Smooth muscle cell (in vitro differentiated cells): ENCODE measurements around the gene TBC1D7. TPM values are rescaled to one million over a fixed set of nuclear protein-coding genes. Genes with fewer than 3 reads are reported as not detected.

Experiments used
- DNase-seq: peaks from one replicate; lab custom pipeline; 2025; ENCODE audit not compliant: unreplicated experiment; lab: John Stamatoyannopoulos, UW
- H2AFZ ChIP-seq: fragments of 200-600 bp; sonication (generic); 2 replicates; pipeline ENCODE4 v1.6.0; 2016; ENCODE audit warnings: antibody characterized with exemption, low read depth, mild to moderate bottlenecking
- H3F3A ChIP-seq: fragments of 200-600 bp; sonication (generic); 2 replicates; pipeline ENCODE4 v1.6.0; 2017; ENCODE audit warnings: antibody characterized with exemption, low read depth
- H3K27ac ChIP-seq: fragments of 200-600 bp; sonication (generic); 2 replicates; pipeline ENCODE4 v1.5.1; 2016; ENCODE audit warnings: low read depth, mild to moderate bottlenecking
- H3K27me3 ChIP-seq: fragments of 200-600 bp; sonication (generic); 2 replicates; pipeline ENCODE4 v1.6.1; 2016; ENCODE audit warnings: low read depth, mild to moderate bottlenecking
- H3K36me3 ChIP-seq: fragments of 200-600 bp; sonication (generic); 2 replicates; pipeline ENCODE4 v1.5.1; 2016; ENCODE audit warnings: low read depth
- H3K4me1 ChIP-seq: fragments of 200-600 bp; sonication (generic); 2 replicates; pipeline ENCODE4 v1.5.1; 2016; ENCODE audit warnings: low read depth
- H3K4me2 ChIP-seq: fragments of 200-600 bp; sonication (generic); 2 replicates; pipeline ENCODE4 v1.6.0; 2016; ENCODE audit warnings: mild to moderate bottlenecking
- H3K4me3 ChIP-seq: fragments of 200-600 bp; sonication (generic); 2 replicates; pipeline ENCODE4 v1.5.1; 2016; ENCODE audit warnings: mild to moderate bottlenecking
- H3K79me2 ChIP-seq: fragments of 200-600 bp; sonication (generic); 2 replicates; pipeline ENCODE4 v1.6.0; 2016; ENCODE audit warnings: low read depth, mild to moderate bottlenecking
- H3K9ac ChIP-seq: fragments of 200-600 bp; sonication (generic); 2 replicates; pipeline ENCODE4 v1.6.0; 2016; ENCODE audit warnings: low read depth
- H3K9me3 ChIP-seq: fragments of 200-600 bp; sonication (generic); replicated peaks from 2 replicates; pipeline ENCODE4 v1.5.1; 2016; ENCODE audit warnings: low read depth
- H4K20me1 ChIP-seq: fragments of 200-600 bp; sonication (generic); 2 replicates; pipeline ENCODE4 v1.6.0; 2016; ENCODE audit warnings: low read depth
- WGBS: methylation state at CpG from one replicate; pipeline ENCODE4 v1.1.7; 2016; ENCODE audit warnings: low lambda C conversion rate; 5-methylcytosine and 5-hydroxymethylcytosine counted together
- polyA plus RNA-seq: library from polyadenylated mRNA; unstranded; fragments of >200 nt; fragmentation: Nextera tagmentation; extraction: Ambion mirVana; gene quantifications from 2 replicates; pipeline ENCODE4 v1.2.1, GENCODE V29; 2016
- total RNA-seq: library from RNA; depleted of rRNA; stranded (reverse); fragments of >200 nt; gene quantifications from 2 replicates; pipeline ENCODE4 v1.2.3, GENCODE V29; 2014
- TF ChIP-seq, protein P1 (sequence below): fragments of 200-600 bp; sonication (generic); IDR thresholded peaks from 2 replicates; pipeline ENCODE4 v1.5.1; 2017; ENCODE audit warnings: borderline replicate concordance, mild to moderate bottlenecking, antibody characterized with exemption; ENCODE audit not compliant: insufficient read depth, poor library complexity, severe bottlenecking

TBC1D7 gene
- total and polyA plus RNA-seq, 2 experiments from 2014 or later = 21.1 to 39.6 TPM

DNA sequence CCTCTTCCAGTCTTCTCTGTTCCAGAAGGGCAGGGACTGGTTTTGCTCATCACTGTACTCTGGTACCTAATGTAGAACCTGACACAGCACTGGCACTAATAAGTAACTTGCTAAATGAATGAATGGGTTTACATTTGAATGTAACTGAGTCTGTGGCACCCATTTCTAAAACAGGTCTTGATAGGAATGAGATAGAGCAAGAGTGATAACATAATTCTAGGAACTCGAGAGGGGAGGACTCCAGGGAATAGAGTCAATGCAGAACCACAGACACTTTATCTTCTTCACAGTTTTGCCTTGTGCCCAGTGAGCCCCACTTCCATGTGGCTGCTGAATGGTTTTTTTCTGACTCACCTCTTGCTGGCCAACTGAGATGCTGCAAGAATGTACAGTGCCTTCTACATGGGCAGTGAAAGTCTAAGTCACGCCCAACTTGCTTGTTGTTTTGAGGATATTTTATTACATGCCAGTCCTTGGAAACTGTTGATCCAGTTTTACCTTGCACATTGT, 61.1 kb downstream of the TBC1D7 start:
- Histone ChIP-seq H3F3A (no peaks in the 10 kb centered on the region), H2AFZ (no peak overlapping the region), H3K27me3 (no peaks in the 10 kb centered on the region), H3K79me2 (no peaks in the 10 kb centered on the region), H3K4me3 (no peak overlapping the region), H3K9ac (no peak overlapping the region), H3K27ac (no peak overlapping the region), H3K4me2 (no peak overlapping the region), H3K9me3 (no peaks in the 10 kb centered on the region), H4K20me1 (no peaks in the 10 kb centered on the region), H3K36me3 (no peaks in the 10 kb centered on the region), H3K4me1 (no peaks in the 10 kb centered on the region)
- TF ChIP-seq, protein P1, sequence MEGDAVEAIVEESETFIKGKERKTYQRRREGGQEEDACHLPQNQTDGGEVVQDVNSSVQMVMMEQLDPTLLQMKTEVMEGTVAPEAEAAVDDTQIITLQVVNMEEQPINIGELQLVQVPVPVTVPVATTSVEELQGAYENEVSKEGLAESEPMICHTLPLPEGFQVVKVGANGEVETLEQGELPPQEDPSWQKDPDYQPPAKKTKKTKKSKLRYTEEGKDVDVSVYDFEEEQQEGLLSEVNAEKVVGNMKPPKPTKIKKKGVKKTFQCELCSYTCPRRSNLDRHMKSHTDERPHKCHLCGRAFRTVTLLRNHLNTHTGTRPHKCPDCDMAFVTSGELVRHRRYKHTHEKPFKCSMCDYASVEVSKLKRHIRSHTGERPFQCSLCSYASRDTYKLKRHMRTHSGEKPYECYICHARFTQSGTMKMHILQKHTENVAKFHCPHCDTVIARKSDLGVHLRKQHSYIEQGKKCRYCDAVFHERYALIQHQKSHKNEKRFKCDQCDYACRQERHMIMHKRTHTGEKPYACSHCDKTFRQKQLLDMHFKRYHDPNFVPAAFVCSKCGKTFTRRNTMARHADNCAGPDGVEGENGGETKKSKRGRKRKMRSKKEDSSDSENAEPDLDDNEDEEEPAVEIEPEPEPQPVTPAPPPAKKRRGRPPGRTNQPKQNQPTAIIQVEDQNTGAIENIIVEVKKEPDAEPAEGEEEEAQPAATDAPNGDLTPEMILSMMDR = no peak
- DNase-seq = no peak
- 85% methylated on average over 2 of the region's 2 CpGs for WGBS

DNA sequence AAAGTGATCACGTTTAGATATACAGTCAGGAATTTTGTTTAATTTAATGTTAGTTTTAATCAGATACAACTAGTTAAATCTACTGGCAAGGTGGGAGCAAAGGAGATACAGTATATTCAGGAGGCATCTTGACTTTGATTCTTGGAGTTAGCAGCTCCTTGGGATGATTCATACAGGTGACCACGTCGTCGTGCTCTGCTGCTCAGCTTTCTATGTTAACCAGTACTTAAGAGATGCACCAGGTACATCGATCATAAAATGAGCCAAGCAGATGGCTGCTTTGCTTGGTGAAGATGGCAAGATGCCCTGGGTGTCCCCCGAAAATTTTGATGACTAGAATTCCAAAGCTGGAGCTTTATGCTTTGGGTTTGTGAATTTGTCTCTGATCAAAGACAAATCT, 64.7 kb downstream of the TBC1D7 start:
- WGBS = 81% methylated on average over 6 of the region's 6 CpGs

DNA sequence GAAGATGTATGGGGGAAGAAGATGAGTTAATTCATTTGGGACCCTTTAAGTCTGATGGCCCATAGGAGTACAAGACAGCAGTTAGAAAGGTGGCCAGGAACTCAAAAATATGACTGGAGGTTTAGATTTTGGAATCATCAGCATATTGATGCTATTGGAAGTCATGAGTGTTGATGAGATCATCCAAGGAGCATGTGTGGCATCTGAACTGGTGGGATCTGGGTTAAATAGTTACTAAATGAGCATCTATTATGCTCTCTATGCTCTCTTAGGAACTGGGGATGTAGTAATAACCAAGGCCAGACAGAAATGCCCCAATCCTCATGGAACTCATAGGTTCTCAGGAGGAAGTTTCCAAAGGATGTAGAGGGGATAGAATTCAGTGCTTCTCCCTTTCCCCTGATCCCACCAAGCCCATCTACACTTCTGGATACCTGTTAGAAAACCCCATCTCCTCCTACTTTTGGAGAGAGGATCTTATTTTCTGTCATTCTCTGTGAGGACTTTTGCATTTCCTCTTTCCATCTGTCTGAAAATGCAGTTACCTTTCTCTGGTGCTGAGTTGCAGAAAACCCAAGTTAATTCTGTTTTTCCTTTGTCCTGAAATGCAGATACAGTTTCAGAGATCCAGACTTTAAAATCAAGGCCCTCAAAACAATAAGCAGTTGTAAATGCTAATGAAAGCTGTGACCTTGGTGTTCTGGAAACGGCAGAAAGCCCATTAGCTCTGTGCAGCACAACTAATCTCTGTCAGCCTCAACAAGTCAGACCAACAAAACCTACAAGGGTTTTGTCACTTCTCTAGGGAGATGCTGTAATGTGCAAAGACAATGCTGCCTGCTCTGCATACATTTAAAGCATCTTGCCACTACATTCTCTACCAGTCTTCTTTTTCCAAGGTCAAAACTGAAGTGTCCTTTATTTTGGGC, 65.8 kb downstream of the TBC1D7 start:
- H3F3A ChIP-seq = no peaks in the 10 kb centered on the region
- 35% methylated on average over 1 of the region's 1 CpG for WGBS

More for the DNA sequence above, 64.7 kb downstream of the TBC1D7 start:
- Histone ChIP-seq H3F3A (no peaks in the 10 kb centered on the region), H2AFZ (no peak overlapping the region), H4K20me1 (no peaks in the 10 kb centered on the region), H3K36me3 (no peaks in the 10 kb centered on the region), H3K9ac (no peak overlapping the region), H3K4me2 (no peak overlapping the region), H3K4me1 (no peaks in the 10 kb centered on the region), H3K27me3 (no peaks in the 10 kb centered on the region), H3K27ac (no peak overlapping the region), H3K79me2 (no peaks in the 10 kb centered on the region), H3K4me3 (no peak overlapping the region), H3K9me3 (no peaks in the 10 kb centered on the region)
- TF ChIP-seq, protein P1 = no peak
- DNase-seq = no peak

More for the DNA sequence above, 65.8 kb downstream of the TBC1D7 start:
- no peaks in the 10 kb centered on the region for H3K79me2 ChIP-seq
- H3K4me2 ChIP-seq = no peak overlapping the region
- no peak for DNase-seq
- H3K9ac ChIP-seq = no peak overlapping the region
- no peak overlapping the region for H2AFZ ChIP-seq
- no peaks in the 10 kb centered on the region for H3K36me3 ChIP-seq
- H3K27ac ChIP-seq = no peak overlapping the region
- H3K4me3 ChIP-seq = no peak overlapping the region
- H3K27me3 ChIP-seq = no peaks in the 10 kb centered on the region
- TF ChIP-seq, protein P1 = no peak
- H3K9me3 ChIP-seq = no peaks in the 10 kb centered on the region
- H3K4me1 ChIP-seq = no peaks in the 10 kb centered on the region
- no peaks in the 10 kb centered on the region for H4K20me1 ChIP-seq
